COLO668 (cell line): ENCODE measurements around the gene INPP5A.
"Not testable (repeated sequence)": the region's sequence is repeated elsewhere in the genome, so short reads cannot be mapped to it uniquely, and the experiment has no call there.

Experiments
- DNase-seq: peaks from one replicate; lab custom pipeline; 2025; ENCODE audit not compliant: unreplicated experiment; lab: John Stamatoyannopoulos, UW

The INPP5A gene

GRCh38 chr10:132546567-132547420 is 9.2 kb downstream of the INPP5A start:
- peak; percentile 92 for DNase-seq

DNA sequence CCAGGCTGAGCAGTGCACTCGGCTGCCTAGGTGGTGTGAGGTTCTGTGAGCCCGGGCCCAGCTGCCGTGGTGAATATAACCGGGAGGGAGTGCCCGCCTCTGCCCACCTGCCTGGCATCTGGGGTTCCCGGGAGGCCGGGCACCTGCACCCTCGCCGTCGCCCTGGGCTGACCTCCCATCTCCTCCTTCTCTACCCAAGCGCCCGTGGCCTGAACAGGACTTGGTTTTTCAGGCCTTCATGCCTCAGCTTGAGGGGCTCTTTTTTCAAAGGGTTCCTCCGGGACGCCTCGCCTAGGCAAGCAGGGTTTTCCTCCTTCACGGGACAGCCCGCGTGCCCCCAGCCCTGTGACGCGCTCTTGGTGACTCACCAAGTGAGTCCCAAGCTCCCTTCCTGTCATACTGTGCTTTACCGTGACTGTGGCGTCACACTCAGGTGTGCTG is 9.9 kb downstream of the INPP5A start:
- DNase-seq: peak; percentile 53

DNA sequence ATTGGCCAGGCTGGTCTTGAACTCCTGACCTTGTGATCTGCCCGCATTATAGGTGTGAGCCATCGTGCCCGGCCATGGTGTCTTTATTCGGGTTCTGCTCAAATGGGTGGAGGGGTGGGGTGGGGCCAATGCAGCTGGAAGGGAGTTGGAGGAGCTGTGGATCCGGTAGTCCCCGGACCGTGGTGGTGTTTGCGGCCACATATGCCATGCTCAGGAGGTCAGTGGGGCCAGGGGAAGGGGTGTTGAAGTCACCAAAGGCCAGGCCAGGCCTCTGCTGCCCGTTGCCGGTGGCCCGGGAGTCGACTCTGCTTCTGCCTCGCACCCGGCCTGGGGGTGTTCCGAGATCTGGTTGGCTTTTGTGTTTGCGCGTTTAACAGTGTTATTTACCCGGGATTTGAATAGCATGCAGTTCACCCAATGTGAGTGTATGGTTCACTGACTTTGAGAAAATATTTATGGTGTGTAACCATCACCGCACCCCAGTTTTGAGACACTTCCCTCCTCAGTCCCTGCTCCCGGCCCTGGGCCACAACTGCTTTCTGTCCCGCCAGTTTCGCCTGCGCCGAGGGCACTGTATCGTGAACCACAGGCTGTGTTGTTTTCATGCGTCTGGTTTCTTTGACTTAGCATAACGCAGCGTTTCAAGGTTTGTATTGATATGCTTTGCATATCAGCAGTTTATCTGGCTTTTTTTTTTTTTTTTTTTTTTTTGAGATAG is 10.7 kb downstream of the INPP5A start:
- no peak for DNase-seq

DNA sequence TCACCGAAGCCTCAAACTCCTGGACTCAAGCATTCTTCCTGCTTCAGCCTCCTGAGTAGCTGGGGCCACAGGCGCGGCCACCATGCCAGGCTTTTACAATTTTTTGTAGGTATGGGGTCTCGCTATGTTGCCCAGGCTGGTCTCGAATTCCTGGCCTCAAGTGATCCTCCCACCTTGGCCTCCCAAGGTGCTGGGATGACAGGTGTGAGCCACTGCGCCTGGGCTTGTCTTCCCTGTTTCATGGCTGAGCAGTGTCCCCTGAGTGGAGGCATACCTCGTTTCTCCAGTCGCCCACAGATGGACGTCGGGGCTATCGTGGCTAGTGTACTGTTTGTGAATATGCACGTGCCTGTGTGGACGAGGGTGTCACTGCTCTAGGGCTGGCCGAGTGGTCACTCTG is 11.3 kb downstream of the INPP5A start:
- DNase-seq: no peak

DNA sequence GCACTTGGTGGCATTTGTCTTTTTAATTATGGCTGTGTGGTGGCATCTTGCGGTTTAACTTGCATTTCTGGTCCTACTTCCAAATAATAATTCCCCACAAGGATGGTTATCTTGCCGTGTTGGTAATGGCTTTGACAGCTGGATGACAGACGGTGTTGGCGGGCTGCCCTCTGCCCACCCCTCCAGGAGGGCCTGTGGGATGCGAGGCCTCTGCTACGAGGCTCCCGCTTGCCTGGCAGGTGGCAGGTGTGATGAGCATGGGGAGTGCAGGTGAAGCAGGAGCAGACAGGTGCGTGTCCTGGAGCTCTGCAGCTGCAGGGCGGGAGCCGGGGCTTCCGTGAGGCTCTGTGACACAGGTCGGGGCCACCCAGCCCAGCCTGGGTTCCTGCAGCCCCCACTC is 11.8 kb downstream of the INPP5A start:
- DNase-seq: peak; percentile 87

DNA sequence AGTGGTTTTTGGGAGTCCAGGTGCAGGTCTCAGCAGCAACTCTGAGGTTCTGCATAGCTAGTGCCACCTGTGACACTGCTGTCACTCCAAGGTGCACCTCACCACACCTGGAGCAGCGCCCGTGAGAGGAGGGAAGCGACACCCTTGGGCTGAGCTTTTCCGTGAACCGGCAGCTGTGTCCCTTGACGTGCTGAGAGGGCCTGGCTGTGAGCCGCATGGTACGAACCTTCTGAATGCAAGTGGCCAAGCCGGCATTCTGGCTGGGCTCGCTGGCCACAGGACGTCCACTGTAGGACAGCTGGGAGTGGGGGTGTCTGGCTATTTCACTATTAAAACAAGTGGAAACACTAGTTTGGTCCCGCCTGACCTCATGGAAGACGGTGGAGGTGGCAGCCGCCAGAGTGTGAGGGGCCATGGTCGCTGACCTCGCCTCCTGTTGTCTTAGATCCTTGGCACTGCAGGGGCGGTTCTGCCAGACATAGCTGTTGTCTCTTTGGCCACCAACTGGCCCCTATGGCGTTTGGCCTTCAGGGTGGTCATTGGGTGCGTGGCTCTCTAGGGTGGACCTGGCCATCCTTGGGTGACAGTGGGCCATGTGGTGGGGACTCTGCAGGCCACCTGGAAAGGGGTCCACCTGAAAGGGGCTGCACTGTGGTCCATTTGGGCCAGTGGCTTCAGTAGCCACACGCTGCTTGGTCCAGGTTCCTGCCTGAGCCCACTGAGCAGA is 12.9 kb downstream of the INPP5A start:
- peak; percentile 73 for DNase-seq

DNA sequence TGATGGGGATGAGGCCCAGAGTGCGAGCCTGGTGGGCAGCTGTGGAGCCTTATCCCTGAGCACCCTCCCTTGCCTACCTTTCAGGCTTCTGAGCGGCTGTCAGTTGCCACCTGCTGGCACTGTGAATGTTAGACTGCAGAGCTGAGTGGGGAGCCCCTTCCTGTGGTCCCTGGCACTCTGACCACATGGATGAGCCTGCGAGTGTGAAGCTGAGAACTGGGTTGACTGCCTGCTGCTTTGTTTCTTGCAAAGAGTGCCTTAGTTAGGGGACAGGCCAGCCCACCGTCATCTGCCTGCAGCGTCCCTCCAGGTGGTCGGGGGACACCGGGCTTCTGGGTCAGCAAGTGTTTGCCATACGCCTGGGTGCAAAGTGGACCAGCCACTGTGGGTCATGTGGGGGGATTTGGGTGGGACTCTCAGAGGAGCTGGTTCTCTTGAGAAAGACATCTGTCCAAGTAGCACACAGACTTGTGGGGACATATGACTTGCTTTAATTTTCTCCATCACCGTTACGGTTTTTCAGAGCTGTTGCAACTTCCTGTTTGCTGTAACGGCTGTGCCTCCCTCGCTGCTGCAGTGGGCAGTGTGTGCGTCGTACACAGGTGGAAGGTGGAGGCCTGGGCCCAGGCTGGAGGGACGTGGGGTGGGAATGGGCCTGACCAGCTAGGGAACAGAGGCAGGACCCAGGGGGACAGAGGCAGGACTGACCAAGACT is 13.7 kb downstream of the INPP5A start:
- peak; percentile 8 for DNase-seq

GRCh38 chr10:132551808-132552130 is 14.2 kb downstream of the INPP5A start:
- DNase-seq: no peak

GRCh38 chr10:132552635-132553034 is 15.0 kb downstream of the INPP5A start:
- DNase-seq: not testable (repeated sequence)

DNA sequence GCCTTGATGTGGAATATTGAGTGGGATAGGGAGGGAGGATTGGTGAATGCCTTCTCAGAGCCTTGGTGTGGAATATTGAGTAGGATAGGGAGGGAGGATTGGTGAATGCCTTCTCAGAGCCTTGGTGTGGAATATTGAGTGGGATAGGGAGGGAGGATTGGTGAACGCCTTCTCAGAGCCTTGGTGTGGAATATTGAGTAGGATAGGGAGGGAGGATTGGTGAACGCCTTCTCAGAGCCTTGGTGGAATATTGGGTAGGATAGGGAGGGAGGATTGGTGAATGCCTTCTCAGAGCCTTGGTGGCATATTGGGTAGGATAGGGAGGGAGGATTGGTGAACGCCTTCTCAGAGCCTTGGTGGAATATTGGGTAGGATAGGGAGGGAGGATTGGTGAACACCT is 16.0 kb downstream of the INPP5A start:
- not testable (repeated sequence) for DNase-seq

DNA sequence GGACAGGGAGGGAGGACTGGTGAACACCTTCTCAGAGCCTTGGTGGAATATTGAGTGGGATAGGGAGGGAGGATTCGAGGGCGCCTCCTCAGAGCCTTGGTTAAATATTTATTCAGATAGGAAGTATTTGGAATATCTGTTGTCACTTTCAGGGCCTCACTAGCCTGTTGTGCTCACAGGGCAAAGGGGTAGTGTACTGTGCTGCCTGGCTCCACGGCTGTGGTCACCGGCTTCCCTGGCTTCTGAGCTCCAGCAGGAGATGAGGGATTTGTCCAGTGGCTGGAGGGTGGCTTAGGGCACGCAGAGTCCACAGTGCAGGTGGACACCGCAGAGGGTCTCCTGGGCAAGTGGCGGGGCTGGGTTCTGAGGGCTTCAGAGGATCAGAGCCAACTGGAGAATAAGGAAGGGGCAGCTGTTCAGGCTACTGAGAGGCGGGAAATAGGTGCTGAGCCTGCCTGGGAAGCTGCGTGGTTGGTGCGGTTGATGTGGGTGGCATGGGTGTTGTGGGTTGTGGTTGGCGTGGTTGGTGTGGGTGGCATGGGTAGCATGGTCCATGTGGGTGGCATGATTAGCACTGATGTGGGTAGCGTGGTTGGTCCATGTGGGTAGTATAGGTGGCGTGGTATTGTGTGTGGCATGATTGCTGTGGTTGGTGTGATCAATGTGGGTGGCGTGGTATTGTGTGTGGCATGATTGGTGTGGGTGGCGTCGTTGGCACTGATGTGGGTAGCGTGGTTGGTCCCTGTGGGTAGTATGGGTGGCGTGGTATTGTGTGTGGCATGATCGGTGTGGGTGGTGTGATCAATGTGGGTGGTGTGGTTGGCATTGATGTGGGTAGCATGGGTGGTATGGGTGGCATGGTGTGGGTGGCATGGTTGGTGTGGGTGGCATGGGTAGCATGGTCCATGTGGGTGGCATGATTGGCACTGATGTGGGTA is 16.7 kb downstream of the INPP5A start:
- no peak for DNase-seq

DNA sequence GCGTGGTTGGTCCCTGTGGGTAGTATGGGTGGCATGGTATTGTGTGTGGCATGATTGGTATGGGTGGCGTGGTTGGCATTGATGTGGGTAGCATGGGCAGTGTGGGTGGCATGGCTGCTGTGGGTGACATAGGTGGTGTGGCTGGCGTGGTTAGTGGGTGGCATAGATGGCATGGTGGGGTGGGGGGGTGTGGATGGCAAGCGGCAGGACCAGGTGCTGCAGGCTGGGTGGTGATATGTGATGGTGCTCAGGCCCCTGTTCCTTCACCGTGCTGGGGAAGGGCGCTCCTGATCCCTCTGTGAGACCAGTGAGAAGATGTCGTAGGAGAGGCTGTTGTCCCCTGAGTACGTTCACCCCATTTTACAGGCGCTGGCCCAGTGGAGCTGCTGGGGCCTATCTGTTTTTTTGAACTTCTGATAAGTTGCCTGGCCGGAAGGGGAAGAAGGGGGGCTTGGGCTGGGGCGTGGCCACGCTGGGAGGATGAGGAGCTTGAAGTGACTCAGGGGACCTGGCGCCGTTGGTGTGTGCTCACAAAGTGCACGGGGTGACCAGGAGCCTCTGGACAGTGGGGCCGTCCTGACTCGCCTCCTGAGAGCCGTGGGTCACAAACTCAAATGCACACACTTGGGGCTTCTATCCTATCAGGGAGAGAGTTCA is 17.5 kb downstream of the INPP5A start:
- no peak for DNase-seq

DNA sequence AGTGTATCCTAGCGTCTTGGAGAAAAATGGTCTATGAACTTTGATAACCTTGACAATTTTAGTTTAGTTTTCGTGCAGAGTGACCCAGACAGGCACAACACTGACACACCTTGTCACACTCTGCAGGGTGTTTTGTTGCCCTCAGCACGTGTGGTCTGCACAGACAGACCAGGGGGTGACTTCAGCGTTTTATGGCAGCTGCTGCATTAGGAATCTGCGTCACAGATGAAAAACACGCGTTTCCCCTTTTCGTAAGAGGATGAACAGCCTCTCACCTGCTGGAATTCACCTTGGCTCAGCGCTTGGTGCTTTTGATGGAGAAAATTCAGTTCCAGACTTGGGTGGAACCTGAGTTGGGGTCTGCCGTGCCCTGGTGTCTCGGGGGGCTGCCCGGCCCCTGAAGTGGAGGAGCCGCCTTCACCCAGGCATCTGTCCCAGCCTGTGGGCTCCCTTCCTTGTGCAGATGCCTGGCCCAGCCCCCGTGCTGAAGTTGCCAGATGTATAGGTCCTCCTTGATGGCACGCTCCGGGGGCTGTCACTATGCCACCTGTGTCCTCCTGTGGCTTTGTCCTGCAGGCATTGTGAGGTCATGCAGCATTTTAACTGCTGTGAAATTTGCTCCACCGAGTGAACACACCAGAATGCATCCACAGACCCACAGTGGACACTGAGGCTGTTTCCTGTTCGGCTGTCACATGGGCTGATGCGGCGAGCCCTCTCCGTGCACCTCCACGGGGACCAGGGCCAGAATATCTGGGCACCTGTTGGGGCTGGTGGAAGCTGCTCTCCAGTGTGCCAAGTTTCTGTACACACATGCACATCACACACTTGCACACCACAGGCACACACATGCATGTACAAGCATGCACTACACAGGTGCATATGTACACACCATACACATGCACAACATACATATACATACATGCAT is 18.3 kb downstream of the INPP5A start:
- DNase-seq: no peak

GRCh38 chr10:132556994-132557441 is 19.4 kb downstream of the INPP5A start:
- DNase-seq: no peak

GRCh38 chr10:132557696-132558515 is 20.3 kb downstream of the INPP5A start:
- no peak for DNase-seq

DNA sequence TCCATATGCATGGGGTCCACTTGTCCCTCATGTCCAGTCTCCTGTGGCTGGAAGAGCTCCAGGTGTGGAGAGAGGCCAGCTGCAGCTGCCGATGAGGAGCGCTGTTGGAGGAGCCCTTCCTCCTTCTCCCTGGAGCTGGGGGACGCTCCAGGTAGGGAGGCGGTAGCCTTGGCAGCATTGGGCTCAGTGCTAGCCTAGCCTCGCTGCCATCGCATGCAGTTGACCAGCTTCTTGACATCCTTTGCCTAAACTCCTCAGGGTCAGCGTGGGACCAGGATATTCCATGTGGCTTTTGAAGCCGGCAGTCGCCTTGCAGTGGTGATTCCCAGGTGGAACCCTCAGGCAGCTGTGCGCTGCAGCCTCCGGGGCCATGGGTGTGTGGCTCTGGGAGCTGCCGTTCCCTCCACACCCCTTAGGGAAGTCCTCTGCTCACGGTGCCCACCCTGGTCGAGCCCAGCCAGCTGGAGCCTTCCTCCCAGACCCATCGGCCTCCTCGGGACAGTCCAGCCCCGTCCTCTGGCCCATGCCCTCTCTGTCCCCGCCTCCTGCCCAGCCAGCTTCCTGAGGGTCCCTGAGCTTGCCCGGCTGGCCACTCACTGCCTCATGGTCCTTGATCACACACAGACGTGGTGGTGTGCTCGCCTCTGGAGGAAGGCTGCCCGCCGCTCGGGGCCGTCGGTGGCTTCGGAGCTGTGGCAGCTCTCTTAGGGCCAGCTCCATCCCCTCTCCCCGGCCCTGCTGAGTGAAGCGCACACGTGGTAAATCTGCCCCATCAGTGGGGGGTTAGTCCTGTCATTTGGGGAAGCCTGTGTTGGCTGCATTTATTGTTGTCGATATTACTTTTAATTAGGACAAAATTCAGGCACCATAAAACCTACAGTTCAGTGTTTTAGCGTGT is 21.2 kb downstream of the INPP5A start:
- no peak for DNase-seq
